ENCODE results near the gene HTT. TPM values are rescaled to one million over a fixed set of nuclear protein-coding genes. Genes with fewer than 3 reads are reported as not detected.
"Not testable (repeated sequence)": the region's sequence is repeated elsewhere in the genome, so short reads cannot be mapped to it uniquely, and the experiment has no call there.

Gene HTT
- total RNA-seq, 1 donor from 2014 or later = 65.2 TPM

DNA sequence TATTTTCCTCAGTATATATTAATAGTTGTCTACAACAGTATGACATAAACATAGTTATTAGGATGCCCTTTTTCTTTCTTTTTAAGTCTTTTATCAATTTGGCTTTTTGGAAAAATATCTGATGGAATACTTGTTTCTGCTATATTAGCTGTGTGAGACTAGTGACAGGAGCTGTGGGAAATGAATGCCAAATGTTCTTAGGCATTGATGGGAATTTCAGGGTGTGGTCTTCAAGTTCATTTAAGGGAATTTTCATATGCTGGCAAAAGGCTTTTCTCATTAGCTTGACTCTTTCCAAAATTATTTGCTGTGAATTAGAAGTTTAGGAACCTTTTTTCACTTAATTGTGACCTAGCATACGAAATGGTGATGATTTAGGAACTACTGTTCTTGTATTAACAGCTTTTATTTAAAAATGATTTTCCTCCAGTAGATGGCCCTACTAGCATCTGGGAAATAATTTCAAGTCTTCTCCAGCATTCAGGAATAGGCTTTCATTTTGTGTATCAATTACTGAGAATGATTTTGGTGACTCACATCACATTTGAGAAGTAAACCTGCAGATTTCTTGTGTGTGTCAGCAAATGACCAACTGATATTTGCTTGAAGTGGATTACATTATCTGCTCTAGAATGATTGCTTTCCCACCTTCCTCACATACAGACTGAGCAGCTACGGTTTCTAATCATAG, 70.9 kb downstream of the HTT start:
- Histone ChIP-seq H3K27ac (ENCODE audit: low read depth, low read length) (no peak overlapping the region), H4K20me1 (ENCODE audit: insufficient read depth, low read length) (peaks cover 5% of the 10 kb centered on the region), H3K9ac (ENCODE audit: low read length) (no peak overlapping the region), H3K27me3 (ENCODE audit: insufficient read depth, low read length) (no peaks in the 10 kb centered on the region), H3K4me3 (ENCODE audit: insufficient read depth, low read depth, low read length) (no peak overlapping the region), H2AFZ (ENCODE audit: low read depth, low read length) (no peak overlapping the region), H3K79me2 (ENCODE audit: insufficient read depth, low read length) (no peaks in the 10 kb centered on the region), H3K9me3 (ENCODE audit: insufficient read depth, low read depth, low read length) (no peaks in the 10 kb centered on the region), H3K4me2 (ENCODE audit: low read length) (no peak overlapping the region), H3K36me3 (ENCODE audit: insufficient read depth, low read length) (peaks cover 50% of the 10 kb centered on the region), H3K4me1 (ENCODE audit: insufficient read depth, low read length) (no peaks in the 10 kb centered on the region)
- peak; percentile 20 for FAIRE-seq
- H3K27ac Mint-ChIP-seq (ENCODE audit: unreplicated experiment) = no peak overlapping the region
- no peaks in the 10 kb centered on the region for H3K9me3 Mint-ChIP-seq (ENCODE audit: unreplicated experiment)
- peak; percentile 23 for DNase-seq (ENCODE audit: low read depth)
- H3K36me3 Mint-ChIP-seq (ENCODE audit: low read depth, unreplicated experiment) = peaks cover 24% of the 10 kb centered on the region
- TF ChIP-seq EZH2 (IDR thresholded peaks at IDR 0.05; ENCODE audit: insufficient read depth, low read length) = no peak
- TF ChIP-seq, protein P1, sequence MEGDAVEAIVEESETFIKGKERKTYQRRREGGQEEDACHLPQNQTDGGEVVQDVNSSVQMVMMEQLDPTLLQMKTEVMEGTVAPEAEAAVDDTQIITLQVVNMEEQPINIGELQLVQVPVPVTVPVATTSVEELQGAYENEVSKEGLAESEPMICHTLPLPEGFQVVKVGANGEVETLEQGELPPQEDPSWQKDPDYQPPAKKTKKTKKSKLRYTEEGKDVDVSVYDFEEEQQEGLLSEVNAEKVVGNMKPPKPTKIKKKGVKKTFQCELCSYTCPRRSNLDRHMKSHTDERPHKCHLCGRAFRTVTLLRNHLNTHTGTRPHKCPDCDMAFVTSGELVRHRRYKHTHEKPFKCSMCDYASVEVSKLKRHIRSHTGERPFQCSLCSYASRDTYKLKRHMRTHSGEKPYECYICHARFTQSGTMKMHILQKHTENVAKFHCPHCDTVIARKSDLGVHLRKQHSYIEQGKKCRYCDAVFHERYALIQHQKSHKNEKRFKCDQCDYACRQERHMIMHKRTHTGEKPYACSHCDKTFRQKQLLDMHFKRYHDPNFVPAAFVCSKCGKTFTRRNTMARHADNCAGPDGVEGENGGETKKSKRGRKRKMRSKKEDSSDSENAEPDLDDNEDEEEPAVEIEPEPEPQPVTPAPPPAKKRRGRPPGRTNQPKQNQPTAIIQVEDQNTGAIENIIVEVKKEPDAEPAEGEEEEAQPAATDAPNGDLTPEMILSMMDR (IDR thresholded peaks at IDR 0.05; ENCODE audit: insufficient read depth, low read depth, low read length) = no peak
- no peak overlapping the region for H3K4me3 Mint-ChIP-seq (ENCODE audit: unreplicated experiment)
- no peaks in the 10 kb centered on the region for H3K4me1 Mint-ChIP-seq (ENCODE audit: low read depth, unreplicated experiment)
- H3K27me3 Mint-ChIP-seq (ENCODE audit: low read depth, unreplicated experiment) = no peaks in the 10 kb centered on the region

DNA sequence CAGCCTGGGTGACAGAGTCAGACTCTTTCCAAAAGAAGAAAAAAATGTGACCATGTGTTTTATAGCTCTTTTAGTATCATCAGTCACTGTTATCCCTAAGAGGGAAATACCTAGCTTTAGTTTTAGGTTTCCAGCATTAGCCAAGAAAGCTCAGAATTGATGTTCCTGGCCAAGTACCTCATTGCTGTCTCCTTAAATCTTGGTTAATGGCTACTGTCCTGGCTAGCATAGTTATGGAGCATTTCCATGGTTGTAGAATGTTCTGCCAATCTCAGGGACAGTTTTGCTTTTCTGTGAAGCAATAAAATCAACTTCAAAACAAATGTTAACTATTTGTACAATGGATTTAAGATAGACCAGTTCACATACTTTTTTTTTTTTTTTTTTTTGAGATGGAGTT, 74.4 kb downstream of the HTT start:
- no peak for FAIRE-seq
- Mint-ChIP-seq H3K4me3 (ENCODE audit: unreplicated experiment) (no peak overlapping the region), H3K27me3 (ENCODE audit: low read depth, unreplicated experiment) (no peaks in the 10 kb centered on the region), H3K27ac (ENCODE audit: unreplicated experiment) (no peak overlapping the region), H3K9me3 (ENCODE audit: unreplicated experiment) (no peaks in the 10 kb centered on the region), H3K4me1 (ENCODE audit: low read depth, unreplicated experiment) (no peaks in the 10 kb centered on the region), H3K36me3 (ENCODE audit: low read depth, unreplicated experiment) (peaks cover 36% of the 10 kb centered on the region)
- peaks cover 48% of the 10 kb centered on the region for H3K36me3 ChIP-seq (ENCODE audit: insufficient read depth, low read length)
- H3K4me1 ChIP-seq (ENCODE audit: insufficient read depth, low read length) = no peaks in the 10 kb centered on the region
- no peaks in the 10 kb centered on the region for H3K27me3 ChIP-seq (ENCODE audit: insufficient read depth, low read length)
- no peaks in the 10 kb centered on the region for H3K9me3 ChIP-seq (ENCODE audit: insufficient read depth, low read depth, low read length)
- DNase-seq (ENCODE audit: low read depth) = no peak
- H2AFZ ChIP-seq (ENCODE audit: low read depth, low read length) = no peak overlapping the region
- no peak overlapping the region for H3K27ac ChIP-seq (ENCODE audit: low read depth, low read length)
- no peak for TF ChIP-seq EZH2 (IDR thresholded peaks at IDR 0.05; ENCODE audit: insufficient read depth, low read length)
- TF ChIP-seq, protein P1 (IDR thresholded peaks at IDR 0.05; ENCODE audit: insufficient read depth, low read depth, low read length) = no peak
- H3K4me2 ChIP-seq (ENCODE audit: low read length) = no peak overlapping the region
- no peak overlapping the region for H3K9ac ChIP-seq (ENCODE audit: low read length)
- no peak overlapping the region for H3K4me3 ChIP-seq (ENCODE audit: insufficient read depth, low read depth, low read length)
- H4K20me1 ChIP-seq (ENCODE audit: insufficient read depth, low read length) = peaks cover 5% of the 10 kb centered on the region
- H3K79me2 ChIP-seq (ENCODE audit: insufficient read depth, low read length) = no peaks in the 10 kb centered on the region

DNA sequence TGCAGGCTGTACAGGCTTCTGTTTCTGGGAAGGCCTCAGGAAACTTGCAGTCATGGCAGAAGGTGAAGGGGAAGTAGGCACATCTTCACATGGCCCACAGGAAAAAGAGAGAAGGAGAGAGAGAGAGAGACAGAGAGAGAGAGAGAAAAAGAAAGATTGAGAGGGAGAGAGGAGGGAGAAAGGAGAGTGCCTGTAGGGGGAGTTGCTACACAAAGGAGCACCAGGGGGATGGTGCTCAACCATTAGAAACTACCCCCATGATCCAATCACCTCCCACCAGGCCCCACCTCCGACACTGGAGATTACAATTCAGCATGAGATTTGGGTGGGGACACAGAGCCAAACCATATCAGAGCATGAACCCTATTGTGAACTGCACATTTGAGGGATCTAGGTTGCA, 76.8 kb downstream of the HTT start:
- FAIRE-seq = not testable (repeated sequence)

More for the DNA sequence above, 76.8 kb downstream of the HTT start:
- not testable (repeated sequence) for H3K4me1 Mint-ChIP-seq (ENCODE audit: low read depth, unreplicated experiment); H3K4me2 ChIP-seq (ENCODE audit: low read length); H3K9me3 ChIP-seq (ENCODE audit: insufficient read depth, low read depth, low read length); H4K20me1 ChIP-seq (ENCODE audit: insufficient read depth, low read length); H3K9ac ChIP-seq (ENCODE audit: low read length); DNase-seq (ENCODE audit: low read depth); H3K4me3 Mint-ChIP-seq (ENCODE audit: unreplicated experiment); H3K27me3 ChIP-seq (ENCODE audit: insufficient read depth, low read length); H3K4me1 ChIP-seq (ENCODE audit: insufficient read depth, low read length); H3K79me2 ChIP-seq (ENCODE audit: insufficient read depth, low read length); H2AFZ ChIP-seq (ENCODE audit: low read depth, low read length); H3K9me3 Mint-ChIP-seq (ENCODE audit: unreplicated experiment); H3K4me3 ChIP-seq (ENCODE audit: insufficient read depth, low read depth, low read length); H3K27ac ChIP-seq (ENCODE audit: low read depth, low read length); H3K27ac Mint-ChIP-seq (ENCODE audit: unreplicated experiment); H3K27me3 Mint-ChIP-seq (ENCODE audit: low read depth, unreplicated experiment)
- H3K36me3 Mint-ChIP-seq (ENCODE audit: low read depth, unreplicated experiment) = peaks cover 38% of the 10 kb centered on the region
- H3K36me3 ChIP-seq (ENCODE audit: insufficient read depth, low read length) = peaks cover 51% of the 10 kb centered on the region

Data from astrocyte (in vitro differentiated cells and primary cell).